Measurements from ENCODE around the gene GRAP2.

- TF ChIP-seq POLR2AphosphoS5 (IDR thresholded peaks at IDR 0.05; ENCODE audit: insufficient read depth in 1 of 2, low read depth in 1 of 2) (no peak), CTCF (IDR thresholded peaks at IDR 0.05) (no peak), POLR2A (IDR thresholded peaks at IDR 0.05) (no peak)
These were observed 118.2 kb downstream of the GRAP2 start for GRCh38 chr22:40019100-40019499.

Data from vagina (tissue), 2 donors.